HG02981 (cell line): ENCODE measurements around the gene HIF1A.
"Not testable (repeated sequence)": the region's sequence is repeated elsewhere in the genome, so short reads cannot be mapped to it uniquely, and the experiment has no call there.

Experiments used
- ATAC-seq: cut with Tn5 transposase; IDR thresholded peaks from one replicate; pipeline ENCODE4 v1.9.1; 2021; ENCODE audit warnings: mild to moderate bottlenecking, moderate library complexity; ENCODE audit not compliant: unreplicated experiment

HIF1A gene

GRCh38 chr14:61706096-61706690 is 10.9 kb downstream of the HIF1A start:
- no peak for ATAC-seq

- not testable (repeated sequence) for ATAC-seq
Measured at GRCh38 chr14:61707774-61708173, 12.5 kb downstream of the HIF1A start.

GRCh38 chr14:61708693-61709092 is 13.4 kb downstream of the HIF1A start:
- ATAC-seq, result not testable (repeated sequence)

GRCh38 chr14:61710853-61711817 is 15.8 kb downstream of the HIF1A start:
- no peak for ATAC-seq

- no peak for ATAC-seq
Measured at GRCh38 chr14:61712137-61712536, 16.8 kb downstream of the HIF1A start.

GRCh38 chr14:61713724-61714437 is 18.6 kb downstream of the HIF1A start:
- ATAC-seq, result no peak

- ATAC-seq, result no peak
Measured at GRCh38 chr14:61716956-61717355, 21.6 kb downstream of the HIF1A start.

GRCh38 chr14:61718039-61718438 is 22.7 kb downstream of the HIF1A start:
- ATAC-seq, result no peak

- ATAC-seq, result no peak
Measured at GRCh38 chr14:61719344-61720293, 24.3 kb downstream of the HIF1A start.

- no peak for ATAC-seq
Measured at GRCh38 chr14:61720294-61720661, 25.0 kb downstream of the HIF1A start.

- ATAC-seq, result no peak
Measured at GRCh38 chr14:61720741-61721140, 25.4 kb downstream of the HIF1A start.

- no peak for ATAC-seq
Measured at GRCh38 chr14:61724133-61724532, 28.8 kb downstream of the HIF1A start.

GRCh38 chr14:61726778-61727658 is 31.7 kb downstream of the HIF1A start:
- ATAC-seq, result no peak

GRCh38 chr14:61730756-61731373 is 35.6 kb downstream of the HIF1A start:
- no peak for ATAC-seq

GRCh38 chr14:61733972-61734371 is 38.7 kb downstream of the HIF1A start:
- no peak for ATAC-seq

GRCh38 chr14:61736751-61737150 is 41.4 kb downstream of the HIF1A start:
- no peak for ATAC-seq

GRCh38 chr14:61737915-61738314 is 42.6 kb downstream of the HIF1A start:
- no peak for ATAC-seq

GRCh38 chr14:61739133-61739532 is 43.8 kb downstream of the HIF1A start:
- ATAC-seq, result no peak

- ATAC-seq, result no peak
Measured at GRCh38 chr14:61742371-61742770, 47.1 kb downstream of the HIF1A start.
